C4-2B (cell line): ENCODE measurements around the gene TADA2B.

Experiments
- H3K27ac ChIP-seq: fragments of 450-650 bp; 2 replicates; pipeline ENCODE4 v1.5.1; 2017
- ZFX ChIP-seq: fragments of 450-650 bp; IDR thresholded peaks from 2 replicates; pipeline ENCODE4 v1.6.1; 2017
- TF ChIP-seq, protein P1 (sequence below): fragments of 450-650 bp; conservative IDR thresholded peaks from 2 replicates; pipeline ENCODE4 v1.5.1; 2017; ENCODE audit warnings: mild to moderate bottlenecking

Gene TADA2B

DNA sequence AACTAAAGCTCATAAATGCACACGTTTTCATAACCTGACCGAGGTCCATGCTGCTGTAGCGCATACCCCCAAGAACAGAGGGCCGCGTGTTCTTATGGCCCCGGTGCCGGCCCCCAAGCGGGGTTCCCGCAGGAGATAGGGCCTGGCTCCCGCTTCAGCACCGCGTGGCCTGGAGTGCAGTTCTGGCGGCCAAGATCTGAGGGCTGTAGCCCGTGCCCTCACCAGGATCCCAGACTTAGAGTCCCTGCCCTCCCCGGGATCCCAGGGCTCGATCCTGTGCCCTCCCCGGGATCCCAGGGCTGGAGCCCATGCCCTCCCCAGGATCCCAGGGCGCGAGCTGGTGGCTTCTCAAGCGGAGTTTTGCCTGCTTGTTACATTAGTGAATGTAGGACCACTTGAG, 25.7 kb downstream of the TADA2B start:
- no peak for TF ChIP-seq ZFX
- TF ChIP-seq, protein P1, sequence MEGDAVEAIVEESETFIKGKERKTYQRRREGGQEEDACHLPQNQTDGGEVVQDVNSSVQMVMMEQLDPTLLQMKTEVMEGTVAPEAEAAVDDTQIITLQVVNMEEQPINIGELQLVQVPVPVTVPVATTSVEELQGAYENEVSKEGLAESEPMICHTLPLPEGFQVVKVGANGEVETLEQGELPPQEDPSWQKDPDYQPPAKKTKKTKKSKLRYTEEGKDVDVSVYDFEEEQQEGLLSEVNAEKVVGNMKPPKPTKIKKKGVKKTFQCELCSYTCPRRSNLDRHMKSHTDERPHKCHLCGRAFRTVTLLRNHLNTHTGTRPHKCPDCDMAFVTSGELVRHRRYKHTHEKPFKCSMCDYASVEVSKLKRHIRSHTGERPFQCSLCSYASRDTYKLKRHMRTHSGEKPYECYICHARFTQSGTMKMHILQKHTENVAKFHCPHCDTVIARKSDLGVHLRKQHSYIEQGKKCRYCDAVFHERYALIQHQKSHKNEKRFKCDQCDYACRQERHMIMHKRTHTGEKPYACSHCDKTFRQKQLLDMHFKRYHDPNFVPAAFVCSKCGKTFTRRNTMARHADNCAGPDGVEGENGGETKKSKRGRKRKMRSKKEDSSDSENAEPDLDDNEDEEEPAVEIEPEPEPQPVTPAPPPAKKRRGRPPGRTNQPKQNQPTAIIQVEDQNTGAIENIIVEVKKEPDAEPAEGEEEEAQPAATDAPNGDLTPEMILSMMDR = no peak
- H3K27ac ChIP-seq = peak overlapping the region; percentile 99

DNA sequence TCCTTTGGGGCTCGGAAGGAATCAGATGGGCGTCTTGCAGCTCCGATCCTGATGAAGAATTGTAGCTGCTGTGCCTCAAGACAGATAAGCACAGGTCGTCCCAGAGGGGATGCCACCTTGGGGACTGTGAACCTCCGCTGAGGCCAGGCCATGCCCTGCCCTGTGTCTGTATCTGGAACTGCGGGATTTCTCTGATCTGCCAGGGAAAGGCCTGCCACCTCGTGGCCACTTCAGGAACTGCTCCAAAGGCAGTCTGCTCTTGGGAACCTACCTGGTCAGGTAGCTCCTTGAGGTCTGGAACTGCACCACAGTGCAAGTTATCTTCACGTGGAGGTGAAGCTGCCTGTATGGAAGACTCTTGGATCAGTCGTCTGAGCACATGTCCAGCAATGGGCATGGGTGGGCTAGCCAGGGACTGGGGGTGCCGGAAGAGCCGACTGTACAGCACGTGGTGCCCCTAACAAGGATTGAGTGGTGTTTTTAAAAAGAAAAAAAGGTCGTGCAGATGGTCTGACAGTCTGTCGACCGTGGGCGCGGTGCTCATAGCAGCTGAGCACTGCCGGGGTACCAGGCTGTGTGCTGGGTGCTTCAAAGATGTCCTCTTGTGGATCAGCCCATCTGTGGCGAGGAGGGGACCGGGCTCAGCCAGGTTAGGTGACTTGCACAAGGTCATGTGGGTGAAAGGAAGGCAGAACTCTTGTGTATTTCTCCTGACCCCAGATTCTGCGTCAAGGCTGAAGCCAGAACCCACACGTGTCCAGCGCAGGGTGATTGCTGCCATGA, 27.7 kb downstream of the TADA2B start:
- TF ChIP-seq, protein P1 = peak; percentile 95
- no peak for TF ChIP-seq ZFX

DNA sequence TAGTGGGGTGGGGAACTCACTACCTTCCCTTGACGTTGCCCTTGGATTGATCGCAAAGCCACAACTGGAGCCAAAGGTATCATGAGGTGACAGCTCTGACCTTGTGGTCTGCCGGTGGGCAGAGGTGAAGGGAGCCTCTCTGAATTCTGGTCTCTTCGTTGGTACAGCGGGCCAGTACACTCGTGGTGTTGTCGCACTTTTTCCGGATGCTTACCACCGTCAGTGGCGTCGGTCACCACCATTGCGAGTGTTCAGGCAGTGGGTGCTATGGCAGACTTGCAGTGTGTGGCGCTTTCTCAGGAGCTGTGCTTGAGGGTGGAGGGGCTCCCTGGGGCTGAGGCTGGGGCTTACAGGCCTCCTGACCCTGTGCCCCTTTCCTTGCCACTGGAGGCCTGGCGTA, 29.9 kb downstream of the TADA2B start:
- no peak for TF ChIP-seq ZFX
- TF ChIP-seq, protein P1 = no peak
- H3K27ac ChIP-seq = no peak overlapping the region

More for the DNA sequence above, 27.7 kb downstream of the TADA2B start:
- H3K27ac ChIP-seq = no peak overlapping the region

- TF ChIP-seq, protein P1 = no peak
- TF ChIP-seq ZFX = no peak
- no peak overlapping the region for H3K27ac ChIP-seq
Measured at GRCh38 chr4:7073526-7074390, 30.6 kb downstream of the TADA2B start.

- TF ChIP-seq, protein P1 = no peak
- no peak for TF ChIP-seq ZFX
- H3K27ac ChIP-seq = no peak overlapping the region
Measured at GRCh38 chr4:7074426-7074825, 31.3 kb downstream of the TADA2B start.

DNA sequence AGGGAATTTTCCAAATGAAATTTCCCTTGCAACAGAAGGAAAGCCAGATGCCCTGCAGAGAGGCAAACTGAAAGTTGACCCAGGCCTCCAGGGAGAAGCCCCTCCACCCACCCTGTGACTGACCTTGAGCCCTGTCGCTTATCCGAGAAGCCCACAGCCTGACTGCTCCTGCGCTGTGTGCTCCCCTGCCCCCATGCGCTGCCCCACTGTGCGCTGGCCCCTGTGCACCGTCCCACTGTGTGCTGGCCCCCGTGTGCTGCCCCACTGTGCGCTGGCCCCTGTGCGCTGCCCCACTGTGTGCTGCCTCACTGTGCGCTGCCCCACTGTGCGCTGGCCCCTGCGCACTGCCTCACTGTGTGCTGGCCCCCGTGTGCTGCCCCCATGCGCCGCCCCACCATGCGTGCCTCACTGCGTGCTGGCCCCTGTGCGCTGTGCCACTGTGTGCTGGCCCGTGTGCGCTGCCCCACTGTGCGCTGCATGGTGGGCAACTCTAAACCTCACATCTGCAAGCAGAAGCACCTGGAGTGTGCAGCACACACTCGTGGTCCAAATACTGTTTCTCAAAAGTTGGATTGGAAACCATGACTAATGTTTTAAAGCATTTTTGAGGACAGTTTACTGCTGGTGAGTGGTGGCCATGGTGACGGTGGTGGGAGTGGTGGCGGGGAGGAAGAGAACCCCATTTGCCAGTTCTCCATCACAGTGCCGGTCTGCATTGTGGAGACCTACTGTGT, 33.0 kb downstream of the TADA2B start:
- TF ChIP-seq, protein P1 = no peak
- TF ChIP-seq ZFX = no peak

More for the DNA sequence above, 33.0 kb downstream of the TADA2B start:
- no peak overlapping the region for H3K27ac ChIP-seq
